ENCODE data around the gene INHBE.
"Not testable (repeated sequence)": the region's sequence is repeated elsewhere in the genome, so short reads cannot be mapped to it uniquely, and the experiment has no call there.

The INHBE gene

GRCh38 chr12:57441846-57442427 is 13.2 kb upstream of the INHBE start:
- DNase-seq: no peak

GRCh38 chr12:57444337-57444736 is 10.8 kb upstream of the INHBE start:
- not testable (repeated sequence) for DNase-seq

- DNase-seq: no peak
These were observed 10.4 kb upstream of the INHBE start for GRCh38 chr12:57444744-57445143.

GRCh38 chr12:57446292-57446960 is 8.7 kb upstream of the INHBE start:
- no peak for DNase-seq

- no peak for DNase-seq
These were observed 6.4 kb upstream of the INHBE start for GRCh38 chr12:57448669-57449068.

GRCh38 chr12:57449375-57449774 is 5.7 kb upstream of the INHBE start:
- DNase-seq: no peak

GRCh38 chr12:57450057-57450456 is 5.0 kb upstream of the INHBE start:
- no peak for DNase-seq

- no peak for DNase-seq
These were observed 3.8 kb upstream of the INHBE start for GRCh38 chr12:57451233-57451778.

- no peak for DNase-seq
These were observed 2.7 kb upstream of the INHBE start for GRCh38 chr12:57452181-57452936.

- DNase-seq: peak; percentile 58
These were observed 2.1 kb upstream of the INHBE start for GRCh38 chr12:57452937-57453509.

GRCh38 chr12:57454213-57454565 is 918 bp upstream of the INHBE start:
- DNase-seq: no peak

GRCh38 chr12:57455374-57456144 is 452 bp downstream of the INHBE start:
- no peak for DNase-seq

- peak; percentile 55 for DNase-seq
These were observed 1.1 kb downstream of the INHBE start for GRCh38 chr12:57456145-57456700.

GRCh38 chr12:57456737-57457490 is 1.8 kb downstream of the INHBE start:
- no peak for DNase-seq

GRCh38 chr12:57458665-57459054 is 3.6 kb downstream of the INHBE start:
- no peak for DNase-seq

GRCh38 chr12:57459055-57459749 is 4.1 kb downstream of the INHBE start:
- peak; percentile 96 for DNase-seq

GRCh38 chr12:57459750-57460467 is 4.8 kb downstream of the INHBE start, which contains the start of gene GLI1:
Gene GLI1 (plus strand): TSS chr12:57459785. CDS start chr12:57463692, 3,907 bp downstream.
- no peak for DNase-seq

GRCh38 chr12:57460468-57460784 is 5.3 kb downstream of the INHBE start:
- no peak for DNase-seq

GRCh38 chr12:57460841-57461275 is 5.8 kb downstream of the INHBE start:
- DNase-seq: no peak

- DNase-seq: peak; percentile 36
These were observed 6.3 kb downstream of the INHBE start for GRCh38 chr12:57461276-57461916.
